Activated naive CD8-positive, alpha-beta T cell treated with anti-CD3 and anti-CD28 coated beads for 36 hours (primary cell): ENCODE measurements around the gene EFCAB6. TPM values are rescaled to one million over a fixed set of nuclear protein-coding genes. Genes with fewer than 3 reads are reported as not detected.

Experiments used
- DNase-seq: peaks from one replicate; pipeline ENCODE4 v3.0.0; 2021
- H3K27ac Mint-ChIP-seq: one replicate; pipeline ENCODE4 v1.8.0; 2022; ENCODE audit warnings: mild to moderate bottlenecking, moderate library complexity, mixed read lengths
- H3K27me3 Mint-ChIP-seq: one replicate; pipeline ENCODE4 v1.8.0; 2022; ENCODE audit warnings: mild to moderate bottlenecking, mixed read lengths
- H3K36me3 Mint-ChIP-seq: one replicate; pipeline ENCODE4 v1.8.0; 2021; ENCODE audit warnings: mild to moderate bottlenecking, mixed read lengths
- H3K4me1 Mint-ChIP-seq: one replicate; pipeline ENCODE4 v1.8.0; 2021; ENCODE audit warnings: mixed read lengths
- H3K4me3 Mint-ChIP-seq: one replicate; pipeline ENCODE4 v1.8.0; 2022; ENCODE audit warnings: mild to moderate bottlenecking, moderate library complexity, mixed read lengths
- H3K9me3 Mint-ChIP-seq: one replicate; pipeline ENCODE4 v1.8.0; 2022; ENCODE audit warnings: mixed read lengths
- total RNA-seq, 2 experiments: library from RNA; stranded (reverse); gene quantifications; one replicate each; pipeline ENCODE4 v1.2.3, GENCODE V29; 2021

Gene EFCAB6
- total RNA-seq, 2 experiments from 2014 or later = 0.36 to 0.37 TPM

DNA sequence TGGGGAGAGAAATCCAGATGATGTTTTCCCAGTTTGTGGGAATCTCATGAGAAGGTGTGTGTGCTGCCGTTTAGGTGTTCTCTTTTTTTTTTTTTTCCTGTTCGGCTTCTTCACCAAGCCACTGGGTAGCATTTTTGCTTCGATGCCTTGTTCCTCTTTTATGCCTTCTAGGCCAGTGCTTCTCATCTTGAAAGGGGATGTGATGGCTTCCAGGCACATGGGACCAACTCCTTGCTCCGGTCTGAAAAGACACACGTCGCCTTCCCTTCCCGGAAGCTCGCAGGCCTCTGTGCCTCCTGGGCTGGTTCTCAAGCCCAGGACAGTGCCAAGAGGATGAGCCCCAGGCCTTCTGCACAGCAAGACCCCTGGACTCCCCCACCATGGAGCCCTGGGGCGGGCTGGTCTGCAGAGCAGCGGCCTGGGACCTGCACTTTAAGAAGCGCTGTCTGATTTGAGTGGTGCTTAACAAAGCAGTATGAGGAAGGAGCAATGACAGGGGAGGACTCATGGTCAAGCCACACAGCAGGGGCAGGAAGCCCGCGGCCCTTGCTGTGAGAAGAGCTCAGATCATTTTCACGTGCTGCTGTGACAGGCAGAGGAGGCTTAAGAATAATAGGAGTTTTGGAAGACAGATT lies 241.5 kb downstream of the EFCAB6 start:
- H3K27ac Mint-ChIP-seq = no peak overlapping the region
- no peaks in the 10 kb centered on the region for H3K9me3 Mint-ChIP-seq
- H3K4me1 Mint-ChIP-seq = no peaks in the 10 kb centered on the region
- no peak for DNase-seq
- peaks cover 6% of the 10 kb centered on the region for H3K27me3 Mint-ChIP-seq
- H3K4me3 Mint-ChIP-seq = no peak overlapping the region
- no peaks in the 10 kb centered on the region for H3K36me3 Mint-ChIP-seq

DNA sequence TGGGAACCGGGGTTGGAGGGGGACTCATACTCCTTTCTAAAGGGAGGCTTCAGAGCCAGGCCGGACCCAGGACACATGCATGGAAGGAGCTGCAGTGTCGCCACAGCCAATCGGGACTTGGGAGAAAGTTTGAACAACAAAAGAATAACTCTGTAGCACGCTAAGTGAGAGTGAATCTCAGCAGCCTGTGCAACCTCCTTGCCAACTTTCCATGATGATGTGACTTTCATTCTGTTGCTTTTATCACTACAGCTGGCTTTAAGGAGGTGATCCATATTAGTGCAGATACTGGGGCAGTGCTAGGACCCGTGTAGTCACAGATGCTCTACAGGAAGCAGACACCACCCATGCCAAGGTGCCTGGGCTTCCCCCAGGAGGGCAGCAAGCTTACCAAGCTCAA lies 243.0 kb downstream of the EFCAB6 start:
- no peaks in the 10 kb centered on the region for H3K36me3 Mint-ChIP-seq
- no peaks in the 10 kb centered on the region for H3K9me3 Mint-ChIP-seq
- H3K27me3 Mint-ChIP-seq = peaks cover 6% of the 10 kb centered on the region
- no peaks in the 10 kb centered on the region for H3K4me1 Mint-ChIP-seq
- no peak for DNase-seq
- no peak overlapping the region for H3K27ac Mint-ChIP-seq
- no peak overlapping the region for H3K4me3 Mint-ChIP-seq

DNA sequence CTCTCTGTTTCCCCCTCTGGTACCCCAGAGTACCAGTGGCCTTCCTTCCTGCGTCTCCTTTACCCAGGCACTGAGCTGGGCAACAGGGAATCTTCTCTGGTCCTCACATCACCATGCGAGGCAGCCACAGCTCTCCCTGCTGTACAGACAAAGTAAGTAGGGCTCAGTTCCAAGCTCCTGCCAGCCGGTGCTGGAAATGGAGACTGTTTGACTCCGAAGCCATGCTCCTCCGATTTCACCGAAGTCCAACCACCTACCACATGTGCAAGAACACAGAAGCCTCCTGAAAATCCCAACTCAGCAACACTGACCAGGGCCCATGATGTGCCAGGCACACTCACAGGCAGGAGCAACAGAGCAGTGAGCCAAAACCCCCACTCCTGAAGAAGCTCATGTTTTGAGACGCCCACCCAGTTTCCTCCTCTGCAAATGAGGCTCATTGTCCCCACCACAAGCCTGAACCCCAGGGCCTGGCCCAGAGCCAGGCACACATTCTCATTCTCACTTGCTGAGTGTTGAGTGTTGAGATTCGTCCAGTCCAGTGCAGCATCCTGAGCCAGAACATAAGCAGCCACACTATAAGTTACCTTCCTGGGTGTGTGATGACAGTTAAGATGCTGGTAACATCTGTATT lies 244.3 kb downstream of the EFCAB6 start:
- H3K4me1 Mint-ChIP-seq = no peaks in the 10 kb centered on the region
- no peak overlapping the region for H3K27ac Mint-ChIP-seq
- no peaks in the 10 kb centered on the region for H3K36me3 Mint-ChIP-seq
- no peak for DNase-seq
- H3K9me3 Mint-ChIP-seq = no peaks in the 10 kb centered on the region
- H3K27me3 Mint-ChIP-seq = peaks cover 6% of the 10 kb centered on the region
- H3K4me3 Mint-ChIP-seq = no peak overlapping the region

DNA sequence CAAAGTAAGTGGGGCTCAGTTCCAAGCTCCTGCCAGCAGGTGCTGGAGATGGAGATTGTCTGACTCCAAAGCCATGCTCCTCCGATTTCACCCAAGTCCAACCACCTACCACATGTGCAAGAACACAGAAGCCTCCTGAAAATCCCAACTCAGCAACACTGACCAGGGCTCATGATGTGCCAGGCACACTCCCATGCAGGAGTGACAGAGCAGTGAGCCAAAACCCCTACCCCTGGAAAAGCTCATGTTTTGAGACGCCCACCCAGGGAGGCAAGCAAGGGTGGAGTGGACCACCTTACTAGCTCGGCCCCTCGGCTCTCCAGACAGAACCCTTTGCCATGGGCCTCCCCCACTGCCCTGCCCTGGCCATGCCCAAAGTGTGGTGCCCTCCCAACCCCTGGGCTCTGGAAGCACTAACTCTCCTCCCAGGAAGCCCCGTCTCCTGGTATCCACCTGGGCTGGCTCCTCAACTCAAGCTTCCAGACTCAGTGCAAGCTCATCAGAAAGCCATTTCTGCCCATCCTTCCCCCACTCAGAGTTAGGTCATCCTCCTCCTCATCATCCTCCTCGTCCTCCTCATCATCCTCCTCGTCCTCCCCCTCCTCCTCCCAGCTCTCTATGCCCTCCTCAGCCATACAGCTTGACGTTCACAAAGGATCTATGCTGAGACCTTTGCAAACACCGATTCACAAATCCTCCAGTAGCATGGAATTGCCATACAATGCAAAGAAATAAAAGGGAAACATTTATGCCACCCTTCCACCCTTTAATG lies 245.4 kb downstream of the EFCAB6 start:
- peaks cover 6% of the 10 kb centered on the region for H3K27me3 Mint-ChIP-seq
- H3K27ac Mint-ChIP-seq = no peak overlapping the region
- no peak overlapping the region for H3K4me3 Mint-ChIP-seq
- H3K4me1 Mint-ChIP-seq = no peaks in the 10 kb centered on the region
- H3K36me3 Mint-ChIP-seq = no peaks in the 10 kb centered on the region
- DNase-seq = no peak
- no peaks in the 10 kb centered on the region for H3K9me3 Mint-ChIP-seq

DNA sequence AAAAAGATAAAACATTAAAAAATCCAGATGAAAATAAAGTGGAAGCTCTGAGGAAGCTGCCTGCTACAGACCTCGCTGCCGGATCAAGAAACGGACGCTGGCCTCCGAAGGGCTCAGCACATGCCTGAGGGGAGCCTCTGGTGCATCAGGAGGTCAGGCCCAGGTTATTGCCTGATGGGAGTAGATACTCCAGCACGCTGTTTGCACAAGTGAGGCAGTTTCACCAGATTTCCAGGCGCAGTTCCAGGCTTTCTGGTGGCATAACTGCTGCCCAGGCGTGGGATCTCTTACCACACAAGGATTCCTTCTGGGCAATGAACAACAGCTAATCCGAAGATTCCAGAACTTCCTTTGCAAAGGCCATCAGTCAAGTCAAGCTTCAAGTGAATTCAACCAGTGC lies 246.1 kb downstream of the EFCAB6 start:
- no peaks in the 10 kb centered on the region for H3K4me1 Mint-ChIP-seq
- H3K4me3 Mint-ChIP-seq = no peak overlapping the region
- H3K27me3 Mint-ChIP-seq = peaks cover 6% of the 10 kb centered on the region
- DNase-seq = no peak
- no peaks in the 10 kb centered on the region for H3K9me3 Mint-ChIP-seq
- no peak overlapping the region for H3K27ac Mint-ChIP-seq
- H3K36me3 Mint-ChIP-seq = no peaks in the 10 kb centered on the region

DNA sequence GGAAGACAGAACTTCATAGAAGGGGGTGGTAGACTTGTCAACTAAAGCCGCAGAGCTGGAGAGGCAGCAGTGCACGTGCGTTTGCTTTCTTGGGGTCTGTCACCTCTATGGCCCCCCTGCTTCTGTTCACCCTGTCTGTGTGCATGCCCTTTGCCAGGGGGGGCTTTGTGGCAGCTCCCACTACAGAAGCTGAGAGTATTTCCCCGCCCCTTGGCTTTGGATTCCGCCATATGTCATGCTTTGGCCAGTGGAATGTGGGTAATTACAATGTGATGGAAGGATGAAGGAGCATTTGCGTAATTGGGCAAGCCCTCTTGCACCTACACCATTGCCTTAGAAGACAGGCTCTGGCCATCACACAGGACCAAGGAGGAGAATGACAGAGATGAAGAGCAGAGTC lies 247.2 kb downstream of the EFCAB6 start:
- H3K4me1 Mint-ChIP-seq = no peaks in the 10 kb centered on the region
- H3K9me3 Mint-ChIP-seq = no peaks in the 10 kb centered on the region
- H3K36me3 Mint-ChIP-seq = no peaks in the 10 kb centered on the region
- no peak for DNase-seq
- H3K27ac Mint-ChIP-seq = no peak overlapping the region
- H3K27me3 Mint-ChIP-seq = peaks cover 6% of the 10 kb centered on the region
- no peak overlapping the region for H3K4me3 Mint-ChIP-seq

DNA sequence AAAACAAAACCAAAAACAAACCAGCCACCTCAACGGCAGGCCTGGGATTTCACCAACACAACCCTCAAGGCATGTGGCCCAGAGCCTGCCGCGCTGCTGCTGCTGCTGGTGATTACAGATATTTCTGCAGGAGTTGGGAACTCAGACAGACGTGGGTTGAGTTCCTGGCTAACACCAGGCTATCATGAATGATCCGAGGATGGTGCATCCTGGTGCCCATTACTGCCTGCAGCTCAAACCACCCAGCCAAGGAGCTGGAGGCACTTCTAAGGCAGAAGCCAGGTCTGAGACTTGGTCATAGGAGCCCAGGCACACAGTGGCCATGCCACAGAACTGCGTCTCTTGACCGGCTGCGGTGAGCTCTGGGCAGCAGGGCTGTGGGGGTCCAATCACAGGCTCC lies 248.5 kb downstream of the EFCAB6 start:
- peaks cover 6% of the 10 kb centered on the region for H3K27me3 Mint-ChIP-seq
- no peaks in the 10 kb centered on the region for H3K9me3 Mint-ChIP-seq
- DNase-seq = no peak
- no peak overlapping the region for H3K4me3 Mint-ChIP-seq
- no peaks in the 10 kb centered on the region for H3K36me3 Mint-ChIP-seq
- H3K4me1 Mint-ChIP-seq = no peaks in the 10 kb centered on the region
- no peak overlapping the region for H3K27ac Mint-ChIP-seq

DNA sequence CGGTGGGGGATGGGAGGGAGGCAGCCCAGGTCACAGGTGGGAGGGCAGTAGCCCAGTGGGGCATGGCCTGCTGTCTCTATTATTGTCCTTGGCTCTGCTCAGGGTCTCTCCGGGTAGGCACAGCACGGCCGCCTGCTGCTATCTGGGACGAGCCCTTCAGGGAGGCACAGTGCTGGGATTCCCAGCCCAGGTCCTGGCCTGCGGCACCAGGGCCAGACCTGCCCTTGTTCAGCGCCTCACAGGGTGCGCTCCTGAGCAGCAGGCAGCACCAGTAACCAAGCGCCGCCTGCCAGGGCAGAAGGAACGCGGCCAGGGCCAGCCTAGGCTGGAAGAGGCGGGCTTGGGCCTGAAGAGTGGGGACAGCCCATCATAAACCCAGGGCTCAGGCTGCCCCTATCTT lies 249.3 kb downstream of the EFCAB6 start:
- Mint-ChIP-seq H3K36me3 (no peaks in the 10 kb centered on the region), H3K27me3 (peaks cover 6% of the 10 kb centered on the region), H3K4me3 (no peak overlapping the region), H3K27ac (no peak overlapping the region), H3K4me1 (no peaks in the 10 kb centered on the region), H3K9me3 (no peaks in the 10 kb centered on the region)
- DNase-seq = no peak

DNA sequence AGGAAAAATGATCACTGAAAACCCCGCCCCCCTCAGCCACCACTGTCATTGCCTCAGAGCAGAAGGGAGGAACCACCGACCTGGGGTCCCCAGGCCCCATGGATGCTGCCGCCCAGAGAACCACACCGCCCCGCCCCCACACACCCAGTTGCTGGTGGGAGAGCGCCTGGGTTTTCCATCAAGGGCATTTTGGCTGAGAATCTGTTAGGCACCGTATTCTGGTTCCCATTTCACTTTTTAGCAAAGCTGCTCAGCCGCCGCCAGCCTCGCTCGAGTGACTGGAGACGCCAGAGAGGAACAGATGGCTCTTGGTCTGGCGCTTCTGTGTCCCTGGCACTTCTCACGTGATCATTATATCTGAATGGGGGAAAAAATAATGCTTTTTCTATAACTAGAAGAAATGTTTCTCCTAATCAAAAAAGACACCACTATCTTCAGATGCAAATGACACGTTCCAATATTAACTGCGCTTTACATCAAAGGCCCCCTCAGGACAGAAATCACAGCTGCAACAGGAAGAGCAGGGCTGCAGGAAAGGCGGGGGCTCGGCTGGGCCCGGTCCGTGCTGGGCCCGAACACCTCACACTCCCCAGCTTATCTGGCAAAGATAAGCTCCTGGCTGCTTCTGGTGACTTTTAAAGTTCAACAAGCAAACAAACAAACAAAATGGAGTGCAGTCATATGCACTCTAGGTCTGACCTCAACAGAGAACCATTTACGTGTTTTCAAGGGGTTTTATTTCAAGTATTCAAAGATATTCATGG lies 250.5 kb downstream of the EFCAB6 start:
- Mint-ChIP-seq H3K27me3 (no peaks in the 10 kb centered on the region), H3K4me1 (no peaks in the 10 kb centered on the region), H3K36me3 (no peaks in the 10 kb centered on the region), H3K4me3 (no peak overlapping the region), H3K9me3 (no peaks in the 10 kb centered on the region), H3K27ac (no peak overlapping the region)
- no peak for DNase-seq

DNA sequence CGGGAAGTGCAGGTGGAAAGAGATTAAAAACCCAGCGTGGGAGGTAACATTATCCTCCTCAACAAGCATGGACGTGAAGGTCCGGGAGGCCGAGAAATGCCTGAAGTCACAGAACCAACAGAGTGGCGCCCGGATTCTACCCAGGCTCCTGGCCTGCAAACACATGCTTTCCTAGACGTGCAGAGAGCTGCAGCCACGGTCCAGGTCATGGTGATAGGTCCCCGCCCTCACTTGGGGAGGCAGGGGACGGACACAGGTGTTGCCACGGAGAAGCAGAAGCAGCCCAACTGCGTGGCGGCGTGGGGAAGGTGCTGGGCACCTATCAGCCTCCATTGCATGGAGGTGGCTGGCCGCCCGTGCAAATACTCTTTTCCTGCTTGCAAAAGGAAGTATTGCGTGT lies 251.5 kb downstream of the EFCAB6 start:
- Mint-ChIP-seq H3K27ac (no peak overlapping the region), H3K4me1 (no peaks in the 10 kb centered on the region), H3K27me3 (no peaks in the 10 kb centered on the region), H3K4me3 (no peak overlapping the region), H3K36me3 (no peaks in the 10 kb centered on the region), H3K9me3 (no peaks in the 10 kb centered on the region)
- DNase-seq = no peak

DNA sequence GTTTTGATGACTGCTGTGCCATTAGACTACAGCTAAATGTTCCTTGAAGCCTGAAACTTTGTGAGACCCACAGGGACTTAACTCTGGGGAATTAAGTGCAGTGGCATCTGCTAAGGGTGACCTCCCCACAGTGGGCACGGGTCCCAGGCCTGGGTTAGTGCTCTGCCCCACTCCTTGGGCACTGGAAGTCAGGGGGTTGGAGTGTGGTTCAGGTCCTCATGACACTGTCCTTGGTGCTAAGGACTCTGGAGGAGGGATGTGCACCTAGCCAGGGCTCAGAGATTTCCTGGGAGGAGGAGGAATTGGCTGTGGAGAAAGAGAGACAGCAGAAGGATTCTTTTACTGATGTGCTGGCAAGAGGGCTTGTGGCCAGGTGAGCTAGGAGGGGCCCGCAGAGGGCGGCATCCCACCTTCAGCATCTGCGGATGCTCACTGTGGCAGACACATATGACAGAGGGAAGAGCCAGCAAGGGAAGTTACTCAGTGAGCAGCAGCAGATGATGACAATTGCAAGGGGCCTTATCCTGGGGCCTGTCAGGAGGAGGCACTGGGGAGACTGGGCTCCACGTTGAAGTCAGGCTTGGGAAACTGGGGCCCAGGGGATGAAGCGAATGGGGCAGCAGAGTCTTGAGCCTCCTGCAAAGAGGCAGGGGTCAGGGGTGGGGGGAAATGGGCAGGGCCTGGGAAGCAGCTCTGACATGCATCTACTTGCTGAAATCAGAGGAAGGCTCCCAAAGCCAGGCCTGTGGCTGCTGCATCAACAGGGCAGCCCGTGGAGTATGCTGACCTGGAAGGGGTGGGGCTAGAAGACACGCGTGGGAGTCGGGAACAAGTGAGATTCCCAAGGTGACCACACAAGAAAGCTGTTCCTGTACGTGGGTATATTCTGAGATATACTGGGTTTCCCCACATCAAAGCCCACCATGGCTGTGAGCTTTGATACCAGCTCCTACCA lies 256.3 kb downstream of the EFCAB6 start:
- Mint-ChIP-seq H3K27ac (no peak overlapping the region), H3K4me1 (no peaks in the 10 kb centered on the region), H3K4me3 (no peak overlapping the region), H3K27me3 (no peaks in the 10 kb centered on the region), H3K36me3 (no peaks in the 10 kb centered on the region), H3K9me3 (no peaks in the 10 kb centered on the region)
- DNase-seq = no peak

DNA sequence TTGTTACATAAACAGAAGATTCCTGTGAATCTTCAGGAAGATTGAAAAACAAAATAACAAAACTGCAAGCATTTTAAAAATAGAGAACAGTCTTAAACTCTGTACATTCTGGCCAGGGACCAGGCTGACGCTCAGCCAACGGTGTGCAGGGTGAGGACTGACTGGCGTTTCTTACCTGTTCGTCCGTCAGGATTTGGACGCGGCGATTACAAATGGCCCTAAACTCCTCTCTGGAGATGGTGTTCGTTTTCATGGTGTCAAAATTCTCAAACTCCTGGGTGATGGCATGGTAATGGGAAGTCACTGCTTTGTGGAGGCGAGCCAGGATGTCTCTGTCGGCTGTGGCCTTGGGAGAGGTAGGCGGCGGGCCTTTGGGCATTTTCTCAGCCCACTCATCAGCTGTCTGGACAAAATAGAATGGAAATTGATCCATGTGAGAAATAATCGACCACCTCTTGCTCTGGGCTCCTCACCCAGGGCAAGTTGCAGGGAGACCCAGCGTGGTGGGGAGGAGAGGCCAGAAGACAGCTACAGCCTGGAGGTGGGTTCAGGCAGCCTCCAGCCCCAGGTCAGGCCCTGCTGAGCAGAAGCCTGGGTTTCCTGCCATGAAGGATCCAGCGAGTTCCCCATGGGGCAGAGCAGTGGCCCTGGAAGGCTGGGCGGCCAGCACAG lies 257.3 kb downstream of the EFCAB6 start:
- H3K4me3 Mint-ChIP-seq = no peak overlapping the region
- H3K4me1 Mint-ChIP-seq = no peaks in the 10 kb centered on the region
- H3K27ac Mint-ChIP-seq = no peak overlapping the region
- DNase-seq = no peak
- no peaks in the 10 kb centered on the region for H3K9me3 Mint-ChIP-seq
- H3K27me3 Mint-ChIP-seq = no peaks in the 10 kb centered on the region
- H3K36me3 Mint-ChIP-seq = no peaks in the 10 kb centered on the region

DNA sequence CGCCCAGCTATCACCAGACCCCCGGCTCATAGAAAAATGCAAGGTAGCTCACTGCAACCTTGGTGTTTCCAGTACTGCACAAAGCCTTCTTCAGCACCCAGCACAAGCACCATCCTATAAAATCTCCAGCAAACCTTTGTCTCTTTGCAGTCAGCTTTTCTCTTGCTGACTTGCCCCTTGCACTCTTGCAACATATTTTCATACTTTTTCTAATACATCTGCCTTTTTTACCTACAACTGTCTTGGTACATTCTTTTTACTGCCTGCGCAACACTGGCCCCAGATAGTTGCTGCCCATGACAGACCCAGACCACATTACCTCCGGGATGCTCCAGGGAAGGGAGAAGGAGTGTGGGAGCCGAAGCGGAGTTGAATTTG lies 257.9 kb downstream of the EFCAB6 start:
- Mint-ChIP-seq H3K4me3 (no peak overlapping the region), H3K4me1 (no peaks in the 10 kb centered on the region), H3K27me3 (no peaks in the 10 kb centered on the region), H3K9me3 (no peaks in the 10 kb centered on the region), H3K36me3 (no peaks in the 10 kb centered on the region), H3K27ac (no peak overlapping the region)
- no peak for DNase-seq
